Kidney epithelial cell (primary cell): ENCODE data around the gene BCAN. TPM values are rescaled to one million over a fixed set of nuclear protein-coding genes. Genes with fewer than 3 reads are reported as not detected.
"Not testable (repeated sequence)": the region's sequence is repeated elsewhere in the genome, so short reads cannot be mapped to it uniquely, and the experiment has no call there.

Experiments used
- DNase-seq: peaks from one replicate; pipeline ENCODE4 v3.0.0-alpha.2; 2010; ENCODE audit warnings: low read depth
- H3K27me3 ChIP-seq: 2 replicates; pipeline ENCODE4 v1.6.0; 2011; ENCODE audit warnings: low read length; ENCODE audit not compliant: control insufficient read depth, insufficient read depth
- H3K36me3 ChIP-seq: 2 replicates; pipeline ENCODE4 v1.5.1; 2011; ENCODE audit warnings: low read length; ENCODE audit not compliant: control insufficient read depth, insufficient read depth
- H3K4me3 ChIP-seq: 2 replicates; pipeline ENCODE4 v1.5.1; 2011; ENCODE audit warnings: low read depth, mild to moderate bottlenecking, control low read depth, low read length
- CTCF ChIP-seq: IDR thresholded peaks from 2 replicates; pipeline ENCODE4 v1.5.1; 2011; ENCODE audit warnings: mild to moderate bottlenecking, moderate library complexity, low read length, control low read depth, inconsistent platforms; ENCODE audit not compliant: insufficient read depth, poor library complexity, severe bottlenecking
- total RNA-seq: library from RNA; depleted of rRNA; stranded (reverse); fragments of >200 nt; gene quantifications from 2 replicates; pipeline ENCODE4 v1.2.3, GENCODE V29; 2015

The BCAN gene
- total RNA-seq, 1 donor from 2014 or later, result 0.17 TPM

- Histone ChIP-seq H3K27me3 (peaks cover 41% of the 10 kb centered on the region), H3K36me3 (no peaks in the 10 kb centered on the region), H3K4me3 (no peak overlapping the region)
- DNase-seq, result no peak
- no peak for TF ChIP-seq CTCF
Measured at GRCh38 chr1:156626079-156626438, 15.9 kb upstream of the BCAN start.

- DNase-seq, result no peak
- TF ChIP-seq CTCF, result peak; percentile 72
- Histone ChIP-seq H3K27me3 (peaks cover 43% of the 10 kb centered on the region), H3K36me3 (no peaks in the 10 kb centered on the region), H3K4me3 (no peak overlapping the region)
Measured at GRCh38 chr1:156627313-156627880, 14.5 kb upstream of the BCAN start.

- no peaks in the 10 kb centered on the region for H3K36me3 ChIP-seq
- peaks cover 32% of the 10 kb centered on the region for H3K27me3 ChIP-seq
- no peak for TF ChIP-seq CTCF
- H3K4me3 ChIP-seq, result no peak overlapping the region
- no peak for DNase-seq
Measured at GRCh38 chr1:156629823-156630449, 12.0 kb upstream of the BCAN start.

- H3K36me3 ChIP-seq, DNase-seq, H3K4me3 ChIP-seq: not testable (repeated sequence)
- H3K27me3 ChIP-seq, result peaks cover 24% of the 10 kb centered on the region
Measured at GRCh38 chr1:156631152-156631551, 10.8 kb upstream of the BCAN start.

- H3K4me3 ChIP-seq, result no peak overlapping the region
- peaks cover 27% of the 10 kb centered on the region for H3K27me3 ChIP-seq
- H3K36me3 ChIP-seq, result no peaks in the 10 kb centered on the region
- no peak for DNase-seq
- TF ChIP-seq CTCF, result no peak
Measured at GRCh38 chr1:156632355-156632754, 9.6 kb upstream of the BCAN start.

GRCh38 chr1:156638189-156638985 is 3.5 kb upstream of the BCAN start:
- TF ChIP-seq CTCF, result no peak
- Histone ChIP-seq H3K27me3 (peaks cover 67% of the 10 kb centered on the region), H3K36me3 (no peaks in the 10 kb centered on the region)

More at GRCh38 chr1:156638189-156638985, 3.5 kb upstream of the BCAN start:
- no peak overlapping the region for H3K4me3 ChIP-seq
- DNase-seq, result no peak
